Measurements from ENCODE around the gene MBP.

MBP gene

DNA sequence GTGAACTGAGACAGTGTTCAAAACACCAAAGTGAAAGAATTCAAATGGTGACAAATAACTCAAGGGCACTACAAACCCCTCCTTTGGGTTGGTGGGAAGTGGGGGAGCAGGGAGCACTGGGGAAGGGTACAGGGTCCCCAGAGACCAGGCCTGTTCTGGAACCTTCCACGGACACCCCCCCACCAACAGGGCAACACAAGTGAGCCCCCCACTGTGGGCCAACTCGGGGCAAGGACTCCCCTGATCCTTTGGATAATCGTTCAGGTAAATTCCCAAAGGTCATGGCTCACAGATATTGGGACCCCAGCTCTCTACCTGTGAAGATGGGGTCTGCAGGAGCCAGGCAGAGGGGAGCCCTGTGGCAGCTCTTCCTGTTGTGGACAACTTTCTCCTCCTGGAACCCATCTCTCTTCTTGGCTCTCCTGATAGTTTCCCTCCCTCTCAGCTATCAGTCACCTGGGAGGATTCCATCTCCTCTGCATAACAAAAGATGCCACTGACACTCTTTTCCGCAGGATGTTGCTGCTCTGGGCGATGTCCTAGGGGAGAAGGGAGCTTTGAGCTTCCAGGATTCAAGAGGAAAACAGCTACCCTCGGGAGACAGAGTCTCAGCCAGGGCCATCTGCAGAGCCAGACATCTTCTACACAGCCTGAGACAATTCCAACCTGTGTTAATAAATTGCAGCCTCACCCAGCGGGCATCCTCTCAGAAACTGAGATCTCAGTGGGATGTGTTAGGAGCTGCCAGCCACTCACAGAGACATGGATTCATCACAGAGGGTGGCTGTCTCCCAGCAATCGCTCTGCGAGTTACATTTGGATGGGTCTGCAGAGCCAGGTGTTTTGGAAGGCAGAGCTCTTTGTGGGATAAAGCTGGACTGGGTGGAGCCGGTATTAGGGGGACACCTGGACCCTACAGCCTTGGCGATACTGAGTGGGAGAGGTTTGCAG lies 35.4 kb downstream of the MBP start:
- TF ChIP-seq, protein P1, sequence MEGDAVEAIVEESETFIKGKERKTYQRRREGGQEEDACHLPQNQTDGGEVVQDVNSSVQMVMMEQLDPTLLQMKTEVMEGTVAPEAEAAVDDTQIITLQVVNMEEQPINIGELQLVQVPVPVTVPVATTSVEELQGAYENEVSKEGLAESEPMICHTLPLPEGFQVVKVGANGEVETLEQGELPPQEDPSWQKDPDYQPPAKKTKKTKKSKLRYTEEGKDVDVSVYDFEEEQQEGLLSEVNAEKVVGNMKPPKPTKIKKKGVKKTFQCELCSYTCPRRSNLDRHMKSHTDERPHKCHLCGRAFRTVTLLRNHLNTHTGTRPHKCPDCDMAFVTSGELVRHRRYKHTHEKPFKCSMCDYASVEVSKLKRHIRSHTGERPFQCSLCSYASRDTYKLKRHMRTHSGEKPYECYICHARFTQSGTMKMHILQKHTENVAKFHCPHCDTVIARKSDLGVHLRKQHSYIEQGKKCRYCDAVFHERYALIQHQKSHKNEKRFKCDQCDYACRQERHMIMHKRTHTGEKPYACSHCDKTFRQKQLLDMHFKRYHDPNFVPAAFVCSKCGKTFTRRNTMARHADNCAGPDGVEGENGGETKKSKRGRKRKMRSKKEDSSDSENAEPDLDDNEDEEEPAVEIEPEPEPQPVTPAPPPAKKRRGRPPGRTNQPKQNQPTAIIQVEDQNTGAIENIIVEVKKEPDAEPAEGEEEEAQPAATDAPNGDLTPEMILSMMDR (IDR thresholded peaks at IDR 0.05; ENCODE audit: insufficient read depth, low read length, missing control alignments), result no peak
- DNase-seq (ENCODE audit: low read depth, low spot score), result no peak
- H3K4me3 ChIP-seq (ENCODE audit: low read depth, low read length), result no peak overlapping the region
- ChIA-PET POLR2A (interaction anchor here (0.7 to 1.2 kb wide), 2 partner anchors 26 to 28 kb away, joined by 3 to 5 read pairs; no protein-coding TSS in a partner anchor), CTCF (interaction anchor here (0.8 to 1.2 kb wide), 6 partner anchors 10 to 296 kb away, joined by 3 to 4 read pairs (median 3); no protein-coding TSS in a partner anchor)

DNA sequence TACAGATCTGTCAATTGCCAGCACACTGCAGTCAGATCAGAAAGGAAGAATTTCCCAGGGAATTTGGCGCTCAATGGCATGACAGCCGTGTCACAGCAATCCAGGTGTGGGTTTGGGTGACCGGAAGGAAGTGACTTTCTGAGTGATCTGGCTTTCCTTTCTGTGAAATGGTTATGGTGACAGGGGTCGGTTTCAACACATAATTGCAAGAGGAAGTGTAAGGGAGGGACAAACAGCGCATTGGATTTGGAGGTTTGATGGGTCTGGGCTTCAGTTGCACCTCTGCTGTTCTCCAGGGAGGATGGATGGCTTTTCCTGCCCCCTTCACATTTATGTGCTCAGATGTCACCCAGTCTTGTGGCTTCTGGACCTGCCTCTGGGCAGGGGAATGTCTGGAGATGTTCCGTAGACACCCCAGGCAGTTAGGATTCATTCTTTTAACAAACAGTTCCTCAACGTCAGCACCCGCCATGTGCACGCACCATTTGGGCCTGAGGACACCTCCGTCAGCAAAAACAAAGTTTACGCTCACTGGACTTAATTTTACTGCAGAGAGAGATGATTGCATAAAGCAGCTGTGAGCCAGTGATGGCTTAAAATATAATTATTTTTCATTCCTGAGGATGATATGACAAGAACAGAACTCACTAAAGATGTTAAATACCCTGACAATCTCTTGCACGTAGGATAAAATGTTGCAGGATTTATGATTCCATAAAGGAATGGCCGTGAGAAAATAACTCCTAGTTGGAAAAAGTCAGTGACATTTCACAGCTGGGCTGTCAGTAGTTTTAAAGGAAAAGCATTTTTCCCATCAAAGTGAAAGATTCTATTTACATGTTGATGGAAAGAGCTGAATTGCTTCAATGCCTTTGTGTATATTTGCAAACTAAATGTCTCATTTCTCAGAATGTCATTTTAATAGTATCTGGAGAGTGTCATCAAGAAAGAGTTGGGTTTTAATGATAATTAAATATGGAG lies 36.9 kb downstream of the MBP start:
- no peak for DNase-seq (ENCODE audit: low read depth, low spot score)
- no peak overlapping the region for H3K4me3 ChIP-seq (ENCODE audit: low read depth, low read length)
- TF ChIP-seq, protein P1 (IDR thresholded peaks at IDR 0.05; ENCODE audit: insufficient read depth, low read length, missing control alignments), result no peak
- ChIA-PET POLR2A (no interaction called here), CTCF (interaction anchor here (0.8 to 1.2 kb wide), 3 partner anchors 11 to 18 kb away, joined by 3 read pairs; no protein-coding TSS in a partner anchor)

DNA sequence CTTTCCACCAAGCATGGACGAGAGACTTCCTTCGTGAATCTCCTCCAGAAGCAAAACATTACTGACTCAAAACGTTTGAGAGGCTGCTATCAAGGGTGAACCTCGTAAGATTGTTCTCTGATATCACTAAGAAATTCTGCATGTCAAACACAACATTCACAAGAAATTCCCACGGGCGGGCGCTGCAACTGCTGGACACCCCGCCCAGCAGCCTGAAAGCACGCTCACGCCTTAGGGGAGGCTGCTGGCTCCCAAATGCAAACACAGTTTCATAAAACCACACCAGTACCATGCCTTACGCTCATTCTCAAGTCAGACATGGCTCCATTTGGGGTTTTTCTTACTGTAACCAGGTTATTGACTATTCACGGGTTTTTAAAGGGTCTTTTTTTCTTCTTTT lies 39.0 kb downstream of the MBP start:
- no peak for DNase-seq (ENCODE audit: low read depth, low spot score)
- ChIA-PET POLR2A (no interaction called here), CTCF (no interaction called here)
- TF ChIP-seq, protein P1 (IDR thresholded peaks at IDR 0.05; ENCODE audit: insufficient read depth, low read length, missing control alignments), result no peak
- no peak overlapping the region for H3K4me3 ChIP-seq (ENCODE audit: low read depth, low read length)

DNA sequence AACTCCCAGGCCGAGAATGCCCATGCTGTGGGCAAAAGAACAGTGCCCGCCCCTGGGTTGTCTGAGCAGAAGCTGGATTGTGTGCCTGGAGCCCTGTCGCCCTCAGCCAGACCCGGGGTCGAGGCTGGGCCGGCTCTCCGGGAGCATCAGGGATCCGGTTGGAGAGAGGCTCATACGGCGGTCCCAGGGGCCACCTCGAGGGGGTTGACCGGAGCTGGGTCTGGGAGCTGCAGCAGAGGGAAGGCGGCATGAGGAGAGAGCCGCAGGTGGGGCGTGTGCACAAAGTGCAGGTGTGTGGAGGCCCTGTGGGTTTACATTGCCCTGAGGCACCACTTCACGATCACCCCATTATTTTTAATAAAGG lies 39.5 kb downstream of the MBP start:
- DNase-seq (ENCODE audit: low read depth, low spot score), result no peak
- TF ChIP-seq, protein P1 (IDR thresholded peaks at IDR 0.05; ENCODE audit: insufficient read depth, low read length, missing control alignments), result no peak
- POLR2A ChIA-PET, result no interaction called here
- H3K4me3 ChIP-seq (ENCODE audit: low read depth, low read length), result no peak overlapping the region
- CTCF ChIA-PET, result no interaction called here

DNA sequence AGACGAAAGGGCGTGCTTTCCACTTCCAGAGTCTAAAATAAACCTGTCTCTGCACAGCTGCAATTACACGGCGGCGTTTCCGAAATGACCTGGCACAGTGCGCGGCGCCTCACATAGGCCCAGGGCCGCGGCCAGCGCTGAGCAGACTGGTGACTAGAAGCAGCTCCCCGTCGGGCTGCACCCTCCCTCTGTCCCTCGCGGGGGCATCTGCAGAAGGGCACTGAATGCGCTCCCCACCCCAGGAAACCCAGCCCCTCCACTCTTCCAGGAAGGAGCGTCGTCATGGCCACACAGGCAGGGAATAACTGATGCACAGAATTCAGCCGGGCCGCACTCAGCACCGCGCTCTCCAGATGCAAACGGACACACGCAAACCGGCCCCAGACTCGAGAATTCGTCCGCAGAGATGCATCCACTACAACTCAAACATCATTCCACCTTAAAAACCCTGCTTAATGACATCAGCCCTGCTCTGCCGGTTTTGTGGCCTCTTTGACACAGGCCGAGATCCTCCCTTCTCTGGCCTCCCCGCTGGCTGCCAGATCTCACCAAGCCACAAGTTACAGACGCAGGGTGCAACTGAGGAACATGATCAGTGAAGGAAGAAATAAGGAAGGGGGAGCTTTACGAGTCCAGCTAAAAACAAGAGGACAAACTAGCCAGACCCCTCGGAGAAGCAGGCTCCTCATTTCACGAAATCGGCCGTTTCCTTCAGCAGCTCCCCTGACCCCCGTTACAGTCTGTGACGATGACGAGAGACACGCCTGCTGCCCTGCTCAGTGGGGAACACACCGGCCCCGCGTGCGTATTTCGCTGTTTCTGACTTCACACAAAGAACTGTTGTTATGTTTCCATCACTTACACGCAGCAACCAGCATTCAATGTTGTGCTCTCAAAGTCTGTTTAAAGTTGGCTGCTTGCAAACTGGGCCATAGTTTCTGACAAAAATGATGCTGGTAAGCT lies 40.2 kb downstream of the MBP start:
- H3K4me3 ChIP-seq (ENCODE audit: low read depth, low read length), result no peak overlapping the region
- DNase-seq (ENCODE audit: low read depth, low spot score), result no peak
- POLR2A ChIA-PET, result no interaction called here
- CTCF ChIA-PET, result no interaction called here
- TF ChIP-seq, protein P1 (IDR thresholded peaks at IDR 0.05; ENCODE audit: insufficient read depth, low read length, missing control alignments), result no peak

Measured in AG04449 (cell line).